ENCODE data around the gene TM9SF4. TPM values are rescaled to one million over a fixed set of nuclear protein-coding genes. Genes with fewer than 3 reads are reported as not detected.

Gene TM9SF4
- total and polyA plus RNA-seq, 4 donors, result 18.4 to 46.6 (median 38.5) TPM

DNA sequence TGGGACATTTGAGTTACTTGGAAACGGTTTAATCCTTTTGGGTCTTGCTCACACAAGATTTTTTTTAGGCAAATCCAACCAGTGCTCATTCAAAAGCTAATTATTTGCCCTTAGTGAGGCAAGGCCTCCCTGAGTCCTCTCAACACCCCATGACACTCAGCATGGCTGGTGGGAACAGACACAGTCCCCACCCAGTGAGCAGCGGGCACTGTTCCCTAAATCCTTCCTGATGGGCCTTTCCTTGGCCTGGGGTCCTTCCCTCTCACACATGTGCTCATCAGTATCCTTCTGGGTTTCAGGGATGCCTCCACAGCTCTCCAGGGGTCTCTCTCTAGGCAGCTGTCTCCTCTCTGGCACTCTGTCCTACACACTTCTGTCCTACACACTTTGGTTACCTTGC is 70.0 kb downstream of the TM9SF4 start:
- DNase-seq, result no peak
- H3K27me3 ChIP-seq (ENCODE audit: control insufficient read depth in 3 of 3, insufficient read depth in 3 of 3, low read length in 2 of 3), result no peaks in the 10 kb centered on the region
- WGBS, 2 donors, result 91 to 98% methylated on average over 2 of the region's 2 CpGs
- TF ChIP-seq, protein P1, sequence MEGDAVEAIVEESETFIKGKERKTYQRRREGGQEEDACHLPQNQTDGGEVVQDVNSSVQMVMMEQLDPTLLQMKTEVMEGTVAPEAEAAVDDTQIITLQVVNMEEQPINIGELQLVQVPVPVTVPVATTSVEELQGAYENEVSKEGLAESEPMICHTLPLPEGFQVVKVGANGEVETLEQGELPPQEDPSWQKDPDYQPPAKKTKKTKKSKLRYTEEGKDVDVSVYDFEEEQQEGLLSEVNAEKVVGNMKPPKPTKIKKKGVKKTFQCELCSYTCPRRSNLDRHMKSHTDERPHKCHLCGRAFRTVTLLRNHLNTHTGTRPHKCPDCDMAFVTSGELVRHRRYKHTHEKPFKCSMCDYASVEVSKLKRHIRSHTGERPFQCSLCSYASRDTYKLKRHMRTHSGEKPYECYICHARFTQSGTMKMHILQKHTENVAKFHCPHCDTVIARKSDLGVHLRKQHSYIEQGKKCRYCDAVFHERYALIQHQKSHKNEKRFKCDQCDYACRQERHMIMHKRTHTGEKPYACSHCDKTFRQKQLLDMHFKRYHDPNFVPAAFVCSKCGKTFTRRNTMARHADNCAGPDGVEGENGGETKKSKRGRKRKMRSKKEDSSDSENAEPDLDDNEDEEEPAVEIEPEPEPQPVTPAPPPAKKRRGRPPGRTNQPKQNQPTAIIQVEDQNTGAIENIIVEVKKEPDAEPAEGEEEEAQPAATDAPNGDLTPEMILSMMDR (IDR thresholded peaks at IDR 0.05; ENCODE audit: control extremely low read depth, extremely low read depth), result no peak
- no peak overlapping the region for H3K4me3 ChIP-seq
- peaks cover 0 to 1% (median 0%) of the 10 kb centered on the region in 5 donors for H3K4me1 ChIP-seq (ENCODE audit: control insufficient read depth in 5 of 5, insufficient read depth in 5 of 5, low read length in 5 of 5)
- no peaks in the 10 kb centered on the region for H3K36me3 ChIP-seq (ENCODE audit: control insufficient read depth in 4 of 4, insufficient read depth in 4 of 4, low read length in 4 of 4)
- H3K9ac ChIP-seq (ENCODE audit: insufficient read depth in 1 of 2, low read length in 2 of 2), result no peak overlapping the region
- H3K27ac ChIP-seq (ENCODE audit: low read depth in 1 of 2, low read length in 1 of 2), result no peak overlapping the region
- no peak for ATAC-seq (ENCODE audit: insufficient read depth, low FRiP score)
- H3K9me3 ChIP-seq (ENCODE audit: control insufficient read depth in 4 of 4, insufficient read depth in 3 of 4, low read length in 3 of 4), result no peaks in the 10 kb centered on the region

DNA sequence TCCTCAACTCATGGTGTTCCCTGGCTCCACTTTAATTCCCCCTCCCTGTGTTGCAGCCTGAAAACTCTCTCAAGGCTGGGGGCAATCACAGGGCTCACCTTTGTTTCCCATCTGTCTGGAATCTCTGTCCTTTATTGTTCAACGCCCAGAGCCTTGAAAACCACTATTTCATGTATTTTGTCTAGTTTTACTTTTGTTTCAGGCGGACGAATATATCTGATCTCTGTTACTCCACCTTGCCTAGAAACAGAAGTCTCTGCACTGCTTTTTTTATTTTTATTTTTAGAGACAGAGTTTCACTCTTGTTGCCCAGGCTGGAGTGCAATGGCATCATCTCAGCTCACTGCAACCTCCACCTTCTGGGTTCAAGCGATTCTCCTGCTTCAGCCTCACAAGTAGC is 70.4 kb downstream of the TM9SF4 start:
- Histone ChIP-seq H3K4me1 (ENCODE audit: control insufficient read depth in 5 of 5, insufficient read depth in 5 of 5, low read length in 5 of 5) (peaks cover 0 to 1% (median 0%) of the 10 kb centered on the region in 5 donors), H3K9ac (ENCODE audit: insufficient read depth in 1 of 2, low read length in 2 of 2) (no peak overlapping the region), H3K4me3 (no peak overlapping the region), H3K36me3 (ENCODE audit: control insufficient read depth in 4 of 4, insufficient read depth in 4 of 4, low read length in 4 of 4) (no peaks in the 10 kb centered on the region), H3K27me3 (ENCODE audit: control insufficient read depth in 3 of 3, insufficient read depth in 3 of 3, low read length in 2 of 3) (no peaks in the 10 kb centered on the region), H3K27ac (ENCODE audit: low read depth in 1 of 2, low read length in 1 of 2) (no peak overlapping the region), H3K9me3 (ENCODE audit: control insufficient read depth in 4 of 4, insufficient read depth in 3 of 4, low read length in 3 of 4) (no peaks in the 10 kb centered on the region)
- no peak for DNase-seq
- no peak for ATAC-seq (ENCODE audit: insufficient read depth, low FRiP score)
- TF ChIP-seq, protein P1 (IDR thresholded peaks at IDR 0.05; ENCODE audit: control extremely low read depth, extremely low read depth), result no peak
- WGBS, 2 donors, result 87 to 93% methylated on average over 4 of the region's 4 CpGs

DNA sequence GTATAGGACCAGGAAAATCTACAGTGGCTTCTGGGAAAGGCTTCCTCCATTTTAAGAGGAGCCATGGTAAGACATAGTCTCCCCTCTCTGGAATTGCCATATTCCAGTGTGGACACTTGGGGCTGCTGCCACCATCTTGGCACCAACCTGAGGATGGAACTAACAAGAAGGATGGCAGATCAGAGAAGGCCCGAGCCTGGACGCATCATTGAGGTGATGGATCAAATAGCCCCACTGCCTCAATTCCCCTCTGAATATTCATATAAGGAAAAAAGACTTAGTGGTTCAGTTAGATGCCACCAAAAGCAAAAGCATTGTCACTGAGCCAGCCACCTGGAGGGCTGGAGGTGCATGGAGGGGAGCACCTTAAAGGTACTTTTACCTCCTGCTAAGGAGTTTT is 72.1 kb downstream of the TM9SF4 start:
- no peak overlapping the region for H3K27ac ChIP-seq (ENCODE audit: low read depth in 1 of 2, low read length in 1 of 2)
- no peak overlapping the region for H3K9ac ChIP-seq (ENCODE audit: insufficient read depth in 1 of 2, low read length in 2 of 2)
- H3K4me1 ChIP-seq (ENCODE audit: control insufficient read depth in 5 of 5, insufficient read depth in 5 of 5, low read length in 5 of 5), result peaks cover 0 to 1% (median 0%) of the 10 kb centered on the region in 5 donors
- H3K36me3 ChIP-seq (ENCODE audit: control insufficient read depth in 4 of 4, insufficient read depth in 4 of 4, low read length in 4 of 4), result no peaks in the 10 kb centered on the region
- no peaks in the 10 kb centered on the region for H3K9me3 ChIP-seq (ENCODE audit: control insufficient read depth in 4 of 4, insufficient read depth in 3 of 4, low read length in 3 of 4)
- TF ChIP-seq, protein P1 (IDR thresholded peaks at IDR 0.05; ENCODE audit: control extremely low read depth, extremely low read depth), result no peak
- DNase-seq (no peak), ATAC-seq (ENCODE audit: insufficient read depth, low FRiP score) (no peak)
- WGBS, 2 donors, result 94 to 97% methylated on average over 2 of the region's 2 CpGs
- no peak overlapping the region for H3K4me3 ChIP-seq
- no peaks in the 10 kb centered on the region for H3K27me3 ChIP-seq (ENCODE audit: control insufficient read depth in 3 of 3, insufficient read depth in 3 of 3, low read length in 2 of 3)

DNA sequence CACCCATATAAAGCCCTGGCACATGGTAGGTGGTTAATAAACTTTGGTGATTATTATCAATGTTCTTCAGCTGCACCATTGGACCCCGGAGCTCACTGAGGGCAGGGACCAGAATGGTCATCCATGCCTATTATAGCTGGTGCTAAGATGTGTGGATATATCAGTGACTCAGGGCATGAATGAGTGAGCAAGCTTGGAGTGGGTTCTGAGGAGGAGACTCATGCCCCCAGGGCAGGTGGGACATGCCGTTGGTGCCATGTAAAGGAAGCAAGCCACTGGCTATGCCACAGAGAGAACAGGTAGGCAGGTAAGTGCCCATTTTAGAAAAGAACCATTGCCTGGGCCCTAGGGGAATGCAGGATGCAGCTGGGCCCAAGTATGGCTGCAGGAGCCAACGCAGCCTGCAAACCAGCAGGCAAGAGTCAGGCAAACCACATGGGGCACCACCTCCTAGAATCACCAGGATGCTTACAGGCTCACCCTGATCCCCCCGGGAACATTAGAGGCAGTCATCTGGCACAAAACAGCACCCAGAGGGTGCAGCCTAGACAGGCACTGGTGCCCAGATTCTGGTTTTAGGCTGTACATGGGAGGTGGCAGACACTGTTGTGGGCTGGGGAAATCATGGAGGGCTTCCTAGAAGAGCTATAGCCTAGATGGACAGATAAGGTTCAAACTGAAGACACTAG is 74.6 kb downstream of the TM9SF4 start:
- H3K9ac ChIP-seq (ENCODE audit: insufficient read depth in 1 of 2, low read length in 2 of 2), result no peak overlapping the region
- H3K9me3 ChIP-seq (ENCODE audit: control insufficient read depth in 4 of 4, insufficient read depth in 3 of 4, low read length in 3 of 4), result no peaks in the 10 kb centered on the region
- ATAC-seq (ENCODE audit: insufficient read depth, low FRiP score) (no peak), DNase-seq (no peak)
- no peaks in the 10 kb centered on the region for H3K27me3 ChIP-seq (ENCODE audit: control insufficient read depth in 3 of 3, insufficient read depth in 3 of 3, low read length in 2 of 3)
- 92 to 96% methylated on average over 4 of the region's 4 CpGs for WGBS, 2 donors
- no peaks in the 10 kb centered on the region for H3K36me3 ChIP-seq (ENCODE audit: control insufficient read depth in 4 of 4, insufficient read depth in 4 of 4, low read length in 4 of 4)
- no peak overlapping the region for H3K4me3 ChIP-seq
- H3K27ac ChIP-seq (ENCODE audit: low read depth in 1 of 2, low read length in 1 of 2), result no peak overlapping the region
- H3K4me1 ChIP-seq (ENCODE audit: control insufficient read depth in 5 of 5, insufficient read depth in 5 of 5, low read length in 5 of 5), result peaks cover 0 to 11% (median 8%) of the 10 kb centered on the region in 5 donors
- TF ChIP-seq, protein P1 (IDR thresholded peaks at IDR 0.05; ENCODE audit: control extremely low read depth, extremely low read depth), result no peak
